ENCODE measurements around the gene NIPAL1.

Gene NIPAL1

DNA sequence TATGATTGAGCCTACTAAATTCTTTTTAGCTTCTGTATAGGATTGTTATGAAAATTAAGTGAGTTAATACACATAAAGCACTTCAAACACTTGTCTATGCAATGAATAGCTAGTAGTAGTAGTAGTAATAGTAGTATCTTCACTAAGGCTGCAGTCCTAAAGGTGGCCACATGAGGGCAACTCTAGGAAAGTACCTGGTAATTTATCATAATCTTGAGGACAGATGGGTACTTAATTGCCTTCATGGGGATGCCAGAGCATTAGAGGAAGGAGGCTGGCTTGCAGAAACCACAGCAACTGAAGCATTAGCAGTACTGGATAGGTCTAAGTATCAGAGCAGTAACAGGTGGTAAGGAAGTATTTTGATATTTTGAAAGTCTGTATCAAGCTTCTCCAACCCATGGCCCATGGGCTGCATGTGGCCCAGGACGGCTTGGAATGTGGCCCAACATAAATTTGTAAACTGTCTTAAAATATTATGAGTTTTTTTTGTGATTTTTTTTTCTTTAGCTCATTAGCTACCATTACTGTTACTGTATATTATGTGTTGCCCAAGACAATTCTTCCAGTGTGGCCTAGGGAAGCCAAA is 17.3 kb downstream of the NIPAL1 start:
- H3K36me3 ChIP-seq: no peaks in the 10 kb centered on the region
- TF ChIP-seq, protein P1, sequence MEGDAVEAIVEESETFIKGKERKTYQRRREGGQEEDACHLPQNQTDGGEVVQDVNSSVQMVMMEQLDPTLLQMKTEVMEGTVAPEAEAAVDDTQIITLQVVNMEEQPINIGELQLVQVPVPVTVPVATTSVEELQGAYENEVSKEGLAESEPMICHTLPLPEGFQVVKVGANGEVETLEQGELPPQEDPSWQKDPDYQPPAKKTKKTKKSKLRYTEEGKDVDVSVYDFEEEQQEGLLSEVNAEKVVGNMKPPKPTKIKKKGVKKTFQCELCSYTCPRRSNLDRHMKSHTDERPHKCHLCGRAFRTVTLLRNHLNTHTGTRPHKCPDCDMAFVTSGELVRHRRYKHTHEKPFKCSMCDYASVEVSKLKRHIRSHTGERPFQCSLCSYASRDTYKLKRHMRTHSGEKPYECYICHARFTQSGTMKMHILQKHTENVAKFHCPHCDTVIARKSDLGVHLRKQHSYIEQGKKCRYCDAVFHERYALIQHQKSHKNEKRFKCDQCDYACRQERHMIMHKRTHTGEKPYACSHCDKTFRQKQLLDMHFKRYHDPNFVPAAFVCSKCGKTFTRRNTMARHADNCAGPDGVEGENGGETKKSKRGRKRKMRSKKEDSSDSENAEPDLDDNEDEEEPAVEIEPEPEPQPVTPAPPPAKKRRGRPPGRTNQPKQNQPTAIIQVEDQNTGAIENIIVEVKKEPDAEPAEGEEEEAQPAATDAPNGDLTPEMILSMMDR (IDR thresholded peaks at IDR 0.05): no peak
- H3K4me3 ChIP-seq (ENCODE audit: low read depth in 1 of 2, low read length in 1 of 2): no peak overlapping the region
- H3K4me1 ChIP-seq (ENCODE audit: control insufficient read depth in 1 of 2, insufficient read depth in 1 of 2, low read depth in 1 of 2, low read length in 1 of 2): peaks cover 0 to 4% of the 10 kb centered on the region in 2 experiments
- H3K27ac ChIP-seq: no peak overlapping the region
- no peaks in the 10 kb centered on the region for H3K27me3 ChIP-seq
- H3K9me3 ChIP-seq: no peaks in the 10 kb centered on the region

DNA sequence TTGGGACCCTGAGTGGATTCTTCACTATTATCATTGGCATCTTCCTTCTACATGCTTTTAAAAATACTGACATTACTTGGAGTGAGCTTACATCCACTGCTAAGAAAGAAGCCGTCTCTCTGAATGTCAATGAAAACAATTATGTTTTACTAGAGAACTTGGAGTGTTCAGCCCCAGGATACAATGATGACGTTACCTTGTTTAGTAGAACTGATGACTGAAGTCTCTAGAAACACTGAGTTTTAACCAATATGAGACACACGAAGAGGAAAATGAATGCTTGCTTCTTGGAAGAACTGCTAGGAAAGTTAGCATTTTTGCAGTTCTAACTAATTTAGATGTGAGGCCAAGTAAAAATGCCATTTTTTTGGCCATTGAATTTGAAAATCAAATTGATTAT is 19.4 kb downstream of the NIPAL1 start:
- TF ChIP-seq, protein P1 (IDR thresholded peaks at IDR 0.05): no peak
- Histone ChIP-seq H3K27ac (no peak overlapping the region), H3K9me3 (no peaks in the 10 kb centered on the region), H3K4me3 (ENCODE audit: low read depth in 1 of 2, low read length in 1 of 2) (no peak overlapping the region), H3K27me3 (no peaks in the 10 kb centered on the region), H3K4me1 (ENCODE audit: control insufficient read depth in 1 of 2, insufficient read depth in 1 of 2, low read depth in 1 of 2, low read length in 1 of 2) (peaks cover 0 to 4% of the 10 kb centered on the region in 2 experiments), H3K36me3 (no peaks in the 10 kb centered on the region)

DNA sequence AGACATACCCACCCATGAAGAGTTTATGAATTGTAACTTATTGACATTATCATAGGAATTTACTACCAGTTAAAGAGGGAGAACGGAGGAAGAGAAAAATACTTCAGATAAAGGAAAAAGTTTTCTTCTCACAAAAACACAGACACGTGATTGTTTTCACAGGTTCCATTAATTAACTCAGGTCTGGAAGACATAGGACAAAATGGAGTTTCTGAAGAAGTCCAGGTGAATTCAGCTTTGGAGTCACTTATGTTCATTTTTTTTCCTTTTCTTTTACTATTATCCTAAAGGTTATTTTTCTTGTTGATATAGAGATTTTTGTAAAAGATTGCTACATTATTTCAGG is 20.5 kb downstream of the NIPAL1 start:
- no peak overlapping the region for H3K4me3 ChIP-seq (ENCODE audit: low read depth in 1 of 2, low read length in 1 of 2)
- TF ChIP-seq, protein P1 (IDR thresholded peaks at IDR 0.05): no peak
- no peaks in the 10 kb centered on the region for H3K36me3 ChIP-seq
- H3K27me3 ChIP-seq: no peaks in the 10 kb centered on the region
- no peaks in the 10 kb centered on the region for H3K9me3 ChIP-seq
- peaks cover 0 to 4% of the 10 kb centered on the region in 2 experiments for H3K4me1 ChIP-seq (ENCODE audit: control insufficient read depth in 1 of 2, insufficient read depth in 1 of 2, low read depth in 1 of 2, low read length in 1 of 2)
- no peak overlapping the region for H3K27ac ChIP-seq

DNA sequence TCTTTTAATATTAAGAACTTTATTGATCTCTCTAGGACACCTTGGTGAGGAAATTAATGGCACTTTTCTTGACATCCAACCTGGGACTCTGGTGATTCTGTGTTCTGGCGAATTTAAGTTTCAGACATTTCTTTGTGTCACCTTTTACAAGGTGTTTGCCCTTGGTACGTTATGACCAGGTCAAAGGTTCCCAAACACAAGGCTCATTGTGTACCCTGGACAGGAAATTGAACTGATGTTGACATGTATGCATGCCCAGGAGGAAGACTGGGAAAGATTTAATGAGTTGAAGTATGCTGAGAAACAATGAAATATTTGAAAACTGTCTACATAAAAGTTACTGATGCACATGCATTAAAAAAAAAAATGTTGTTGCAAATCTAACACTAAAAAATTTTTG is 22.1 kb downstream of the NIPAL1 start:
- TF ChIP-seq, protein P1 (IDR thresholded peaks at IDR 0.05): no peak
- Histone ChIP-seq H3K9me3 (no peaks in the 10 kb centered on the region), H3K4me3 (ENCODE audit: low read depth in 1 of 2, low read length in 1 of 2) (no peak overlapping the region), H3K4me1 (ENCODE audit: control insufficient read depth in 1 of 2, insufficient read depth in 1 of 2, low read depth in 1 of 2, low read length in 1 of 2) (peaks cover 0 to 4% of the 10 kb centered on the region in 2 experiments), H3K36me3 (no peaks in the 10 kb centered on the region), H3K27me3 (peaks cover 4% of the 10 kb centered on the region), H3K27ac (no peak overlapping the region)

DNA sequence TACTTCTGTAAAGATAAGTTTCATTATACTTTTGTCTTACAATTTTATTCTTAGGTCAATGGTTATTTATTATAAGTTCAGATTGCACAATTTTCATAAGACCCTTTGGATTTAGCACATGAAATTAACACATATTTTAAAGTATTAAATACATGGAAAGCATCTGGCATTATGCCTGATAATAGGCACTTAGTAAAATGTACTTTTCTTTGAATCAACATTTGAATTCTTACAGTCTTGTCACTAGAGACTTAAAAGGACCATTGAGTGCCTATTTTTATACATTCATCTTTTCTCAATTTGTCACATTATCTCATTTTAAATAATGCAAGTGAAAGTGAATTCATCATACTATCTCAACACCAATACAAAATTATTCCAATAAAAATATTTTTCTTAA is 23.0 kb downstream of the NIPAL1 start:
- no peaks in the 10 kb centered on the region for H3K36me3 ChIP-seq
- no peaks in the 10 kb centered on the region for H3K9me3 ChIP-seq
- no peak overlapping the region for H3K27ac ChIP-seq
- H3K27me3 ChIP-seq: peaks cover 12% of the 10 kb centered on the region
- H3K4me1 ChIP-seq (ENCODE audit: control insufficient read depth in 1 of 2, insufficient read depth in 1 of 2, low read depth in 1 of 2, low read length in 1 of 2): peaks cover 0 to 4% of the 10 kb centered on the region in 2 experiments
- H3K4me3 ChIP-seq (ENCODE audit: low read depth in 1 of 2, low read length in 1 of 2): no peak overlapping the region
- TF ChIP-seq, protein P1 (IDR thresholded peaks at IDR 0.05): no peak
